Esophagus squamous epithelium (tissue), 5 donors: Measurements from ENCODE around the gene SLCO2B1. TPM values are rescaled to one million over a fixed set of nuclear protein-coding genes. Genes with fewer than 3 reads are reported as not detected.
A peak's percentile ranks its signal among the peaks of the same experiment; 100 is the strongest.

Experiments
- DNase-seq: peaks from one replicate; lab custom pipeline; 2025; lab: John Stamatoyannopoulos, UW
- H3K27ac ChIP-seq, 4 donors: fragments of 200-600 bp; sonication (generic); one replicate each; pipeline ENCODE4 v1.5.1; 2016 to 2019; ENCODE audit warnings: mild to moderate bottlenecking in 1 of 4
- H3K27me3 ChIP-seq, 4 donors: fragments of 200-600 bp; sonication (generic); 1 replicate in 3 of 4; 2 replicates in 1 of 4; pipeline versions ENCODE4 v1.5.1 to v1.6.0; 2017 to 2021; ENCODE audit warnings: antibody characterized with exemption in 1 of 4
- H3K36me3 ChIP-seq, 3 donors: fragments of 200-600 bp; sonication (generic); one replicate each; pipeline ENCODE4 v1.5.1; 2016 to 2019
- H3K4me1 ChIP-seq, 3 donors: fragments of 200-600 bp; sonication (generic); one replicate each; pipeline ENCODE4 v1.5.1; 2017 to 2019
- H3K4me3 ChIP-seq, 4 donors: fragments of 200-600 bp; sonication (generic); 1 replicate in 3 of 4; 2 replicates in 1 of 4; pipeline ENCODE4 v1.5.1; 2016 to 2019; ENCODE audit warnings: mild to moderate bottlenecking in 2 of 4, moderate library complexity in 1 of 4
- H3K9me3 ChIP-seq, 3 donors: fragments of 200-600 bp; sonication (generic); one replicate each; pipeline ENCODE4 v1.5.1; 2016 to 2019
- CTCF ChIP-seq, 6 experiments: fragments of 450-650 bp in 4 of 6; fragments of 200-600 bp in 2 of 6; sonication (generic) in 2 of 6; IDR thresholded peaks; one replicate each; pipeline ENCODE4 v1.5.1; 2016 to 2019; ENCODE audit warnings: antibody characterized with exemption in 6 of 6, mild to moderate bottlenecking in 4 of 6, moderate library complexity in 4 of 6
- POLR2A ChIP-seq, 4 donors: fragments of 450-650 bp; IDR thresholded peaks; one replicate each; pipeline ENCODE4 v1.6.1; 2017; ENCODE audit warnings: antibody characterized with exemption in 4 of 4, mild to moderate bottlenecking in 4 of 4, moderate library complexity in 3 of 4
- WGBS, 2 donors: methylation state at CpG; one replicate each; pipeline ENCODE4 v1.1.5; 2018; 5-methylcytosine and 5-hydroxymethylcytosine counted together
- intact Hi-C: fragments of 100-400 bp; cut with DNase I; formaldehyde crosslinking; loops from one replicate; pipeline ENCODE4 v1.15.0; 2022
- total RNA-seq, 4 donors: library from RNA; depleted of rRNA; stranded (reverse); fragments of >200 nt; gene quantifications; one replicate each; pipeline ENCODE4 v1.1.0, GENCODE V29; 2016
- donor health status: DM: yes; HTN: yes; CAD: no.

The SLCO2B1 gene
- total RNA-seq, 4 donors from 2014 or later, result 3.6 to 35.7 (median 16.1) TPM

- no peaks in the 10 kb centered on the region for H3K9me3 ChIP-seq
- WGBS, 2 donors, result 85 to 89% methylated on average over 1 of the region's 1 CpG
- H3K27ac ChIP-seq, result peak overlapping the region in 2 of 4 donors; percentile 16 to 46
- no peaks in the 10 kb centered on the region for H3K27me3 ChIP-seq
- H3K4me3 ChIP-seq, result no peak overlapping the region
- no peaks in the 10 kb centered on the region for H3K36me3 ChIP-seq
- intact Hi-C loops, result no loop called here
- no peak for TF ChIP-seq CTCF (IDR thresholded peaks at IDR 0.05)
- no peak for TF ChIP-seq POLR2A (IDR thresholded peaks at IDR 0.05)
- no peak for DNase-seq
- H3K4me1 ChIP-seq, result peaks cover 0 to 42% (median 0%) of the 10 kb centered on the region in 3 donors
Measured at GRCh38 chr11:75160880-75161279, 10.0 kb downstream of the SLCO2B1 start.

GRCh38 chr11:75161506-75162095 lies 10.7 kb downstream of the SLCO2B1 start:
- H3K27me3 ChIP-seq, result no peaks in the 10 kb centered on the region
- no peaks in the 10 kb centered on the region for H3K36me3 ChIP-seq
- no peak for DNase-seq
- H3K4me1 ChIP-seq, result peaks cover 0 to 38% (median 0%) of the 10 kb centered on the region in 3 donors
- intact Hi-C loops, result no loop called here
- H3K9me3 ChIP-seq, result no peaks in the 10 kb centered on the region
- 52 to 64% methylated on average over 4 to 5 of the region's 5 CpGs for WGBS, 2 donors
- TF ChIP-seq CTCF (IDR thresholded peaks at IDR 0.05), result no peak
- no peak for TF ChIP-seq POLR2A (IDR thresholded peaks at IDR 0.05)
- H3K4me3 ChIP-seq, result no peak overlapping the region
- peak overlapping the region in 2 of 4 donors; percentile 16 to 46 for H3K27ac ChIP-seq

GRCh38 chr11:75162954-75163353 lies 12.0 kb downstream of the SLCO2B1 start:
- Histone ChIP-seq H3K27me3 (no peaks in the 10 kb centered on the region), H3K4me3 (no peak overlapping the region), H3K36me3 (no peaks in the 10 kb centered on the region), H3K9me3 (no peaks in the 10 kb centered on the region), H3K4me1 (peaks cover 0 to 38% (median 0%) of the 10 kb centered on the region in 3 donors), H3K27ac (no peak overlapping the region)
- no peak for DNase-seq
- WGBS, 2 donors, result 60 to 81% methylated on average over 5 to 6 of the region's 7 CpGs
- intact Hi-C loops, result no loop called here
- no peak for TF ChIP-seq POLR2A (IDR thresholded peaks at IDR 0.05)
- TF ChIP-seq CTCF (IDR thresholded peaks at IDR 0.05), result no peak

GRCh38 chr11:75163921-75164849 lies 13.3 kb downstream of the SLCO2B1 start:
- 65 to 77% methylated on average over 14 to 15 of the region's 25 CpGs for WGBS, 2 donors
- no peak for DNase-seq

More at GRCh38 chr11:75163921-75164849, 13.3 kb downstream of the SLCO2B1 start:
- no peak overlapping the region for H3K27ac ChIP-seq
- H3K27me3 ChIP-seq, result no peaks in the 10 kb centered on the region
- no peak overlapping the region for H3K4me3 ChIP-seq
- intact Hi-C loops, result no loop called here
- H3K36me3 ChIP-seq, result peaks cover 0 to 1% (median 0%) of the 10 kb centered on the region in 3 donors
- H3K4me1 ChIP-seq, result peaks cover 0 to 33% (median 0%) of the 10 kb centered on the region in 3 donors
- TF ChIP-seq CTCF (IDR thresholded peaks at IDR 0.05) (no peak), POLR2A (IDR thresholded peaks at IDR 0.05) (no peak)
- no peaks in the 10 kb centered on the region for H3K9me3 ChIP-seq
